ENCODE measurements around the gene C2CD4C.

DNA sequence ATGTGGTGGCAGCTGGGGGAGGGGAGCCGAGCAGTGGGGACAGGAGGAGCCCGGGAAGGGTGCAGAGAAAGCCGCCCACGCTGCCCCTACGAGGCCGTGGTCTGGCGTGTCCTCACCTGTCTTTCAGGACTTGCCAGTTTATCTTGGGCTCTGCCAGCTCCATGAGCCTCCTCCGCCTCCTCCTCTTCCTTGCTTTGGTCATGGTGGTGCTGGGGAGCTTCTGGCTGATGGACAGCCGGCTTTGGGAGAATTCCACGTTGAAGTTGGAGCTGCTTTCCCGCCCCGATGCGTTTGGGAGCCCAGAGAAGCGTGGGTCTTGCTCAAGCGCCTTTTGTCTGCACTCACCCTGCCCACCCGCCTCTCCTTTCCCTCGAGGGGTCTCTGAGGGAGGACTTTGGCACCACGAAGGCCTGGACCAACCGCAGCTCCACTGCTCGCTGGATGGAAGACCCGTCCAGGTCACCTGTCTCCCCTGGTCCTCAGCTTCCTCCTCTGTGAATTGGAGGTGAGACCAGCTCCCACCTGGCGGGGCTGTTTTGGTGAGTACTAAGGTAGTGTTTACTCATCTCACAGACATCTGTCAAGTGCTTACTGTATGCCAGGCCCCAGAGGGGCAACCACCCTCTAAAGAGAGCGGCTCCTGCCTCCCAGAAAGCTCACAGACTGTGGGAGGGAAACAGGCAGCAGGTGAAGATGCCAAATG, 34.6 kb downstream of the C2CD4C start:
- TF ChIP-seq, protein P1, sequence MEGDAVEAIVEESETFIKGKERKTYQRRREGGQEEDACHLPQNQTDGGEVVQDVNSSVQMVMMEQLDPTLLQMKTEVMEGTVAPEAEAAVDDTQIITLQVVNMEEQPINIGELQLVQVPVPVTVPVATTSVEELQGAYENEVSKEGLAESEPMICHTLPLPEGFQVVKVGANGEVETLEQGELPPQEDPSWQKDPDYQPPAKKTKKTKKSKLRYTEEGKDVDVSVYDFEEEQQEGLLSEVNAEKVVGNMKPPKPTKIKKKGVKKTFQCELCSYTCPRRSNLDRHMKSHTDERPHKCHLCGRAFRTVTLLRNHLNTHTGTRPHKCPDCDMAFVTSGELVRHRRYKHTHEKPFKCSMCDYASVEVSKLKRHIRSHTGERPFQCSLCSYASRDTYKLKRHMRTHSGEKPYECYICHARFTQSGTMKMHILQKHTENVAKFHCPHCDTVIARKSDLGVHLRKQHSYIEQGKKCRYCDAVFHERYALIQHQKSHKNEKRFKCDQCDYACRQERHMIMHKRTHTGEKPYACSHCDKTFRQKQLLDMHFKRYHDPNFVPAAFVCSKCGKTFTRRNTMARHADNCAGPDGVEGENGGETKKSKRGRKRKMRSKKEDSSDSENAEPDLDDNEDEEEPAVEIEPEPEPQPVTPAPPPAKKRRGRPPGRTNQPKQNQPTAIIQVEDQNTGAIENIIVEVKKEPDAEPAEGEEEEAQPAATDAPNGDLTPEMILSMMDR (IDR thresholded peaks at IDR 0.05), result no peak
- TF ChIP-seq TCF7L2 (IDR thresholded peaks at IDR 0.05; ENCODE audit: low read depth, low read length), result no peak
- no peak for TF ChIP-seq POLR2AphosphoS5 (IDR thresholded peaks at IDR 0.05; ENCODE audit: low read depth, low read length)
- TF ChIP-seq, protein P2, sequence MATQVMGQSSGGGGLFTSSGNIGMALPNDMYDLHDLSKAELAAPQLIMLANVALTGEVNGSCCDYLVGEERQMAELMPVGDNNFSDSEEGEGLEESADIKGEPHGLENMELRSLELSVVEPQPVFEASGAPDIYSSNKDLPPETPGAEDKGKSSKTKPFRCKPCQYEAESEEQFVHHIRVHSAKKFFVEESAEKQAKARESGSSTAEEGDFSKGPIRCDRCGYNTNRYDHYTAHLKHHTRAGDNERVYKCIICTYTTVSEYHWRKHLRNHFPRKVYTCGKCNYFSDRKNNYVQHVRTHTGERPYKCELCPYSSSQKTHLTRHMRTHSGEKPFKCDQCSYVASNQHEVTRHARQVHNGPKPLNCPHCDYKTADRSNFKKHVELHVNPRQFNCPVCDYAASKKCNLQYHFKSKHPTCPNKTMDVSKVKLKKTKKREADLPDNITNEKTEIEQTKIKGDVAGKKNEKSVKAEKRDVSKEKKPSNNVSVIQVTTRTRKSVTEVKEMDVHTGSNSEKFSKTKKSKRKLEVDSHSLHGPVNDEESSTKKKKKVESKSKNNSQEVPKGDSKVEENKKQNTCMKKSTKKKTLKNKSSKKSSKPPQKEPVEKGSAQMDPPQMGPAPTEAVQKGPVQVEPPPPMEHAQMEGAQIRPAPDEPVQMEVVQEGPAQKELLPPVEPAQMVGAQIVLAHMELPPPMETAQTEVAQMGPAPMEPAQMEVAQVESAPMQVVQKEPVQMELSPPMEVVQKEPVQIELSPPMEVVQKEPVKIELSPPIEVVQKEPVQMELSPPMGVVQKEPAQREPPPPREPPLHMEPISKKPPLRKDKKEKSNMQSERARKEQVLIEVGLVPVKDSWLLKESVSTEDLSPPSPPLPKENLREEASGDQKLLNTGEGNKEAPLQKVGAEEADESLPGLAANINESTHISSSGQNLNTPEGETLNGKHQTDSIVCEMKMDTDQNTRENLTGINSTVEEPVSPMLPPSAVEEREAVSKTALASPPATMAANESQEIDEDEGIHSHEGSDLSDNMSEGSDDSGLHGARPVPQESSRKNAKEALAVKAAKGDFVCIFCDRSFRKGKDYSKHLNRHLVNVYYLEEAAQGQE (IDR thresholded peaks at IDR 0.05; ENCODE audit: insufficient read depth in 1 of 2, low read depth in 2 of 2, low read length in 1 of 2), result no peak
- TF ChIP-seq SIN3A (IDR thresholded peaks at IDR 0.05; ENCODE audit: borderline replicate concordance, insufficient read depth, low read depth, low read length), result no peak
